Measurements from ENCODE around the gene FBXO28. TPM values are rescaled to one million over a fixed set of nuclear protein-coding genes. Genes with fewer than 3 reads are reported as not detected.
A peak's percentile ranks its signal among the peaks of the same experiment; 100 is the strongest.

The FBXO28 gene
- total RNA-seq, 1 experiment from 2014 or later = 64.1 TPM

GRCh38 chr1:224095339-224095738, 18.6 kb upstream of the FBXO28 start:
- no peak for DNase-seq (ENCODE audit: extremely low read depth, low read depth)

- DNase-seq (ENCODE audit: extremely low read depth, low read depth) = no peak
Observed at GRCh38 chr1:224095867-224096266, 18.0 kb upstream of the FBXO28 start.

DNA sequence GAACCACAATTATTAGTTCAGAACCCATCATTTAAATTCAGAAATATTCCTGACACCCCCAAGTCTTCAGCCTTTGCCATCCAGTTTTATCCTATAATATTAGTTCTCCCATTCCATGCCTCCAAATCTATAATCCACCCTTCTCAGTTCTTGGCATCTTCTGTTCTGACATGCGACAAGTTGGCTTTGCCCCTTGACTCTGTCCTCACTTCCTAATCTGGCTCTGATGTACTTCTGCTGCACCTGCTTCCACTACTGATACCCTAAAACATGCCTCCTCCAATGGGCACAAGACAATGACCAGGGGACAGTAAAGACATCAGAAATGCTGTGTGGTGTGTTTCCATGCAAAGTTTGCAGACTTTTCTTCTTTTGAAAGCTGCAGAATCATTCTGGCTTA, 17.1 kb upstream of the FBXO28 start:
- DNase-seq (ENCODE audit: extremely low read depth, low read depth) = no peak

DNA sequence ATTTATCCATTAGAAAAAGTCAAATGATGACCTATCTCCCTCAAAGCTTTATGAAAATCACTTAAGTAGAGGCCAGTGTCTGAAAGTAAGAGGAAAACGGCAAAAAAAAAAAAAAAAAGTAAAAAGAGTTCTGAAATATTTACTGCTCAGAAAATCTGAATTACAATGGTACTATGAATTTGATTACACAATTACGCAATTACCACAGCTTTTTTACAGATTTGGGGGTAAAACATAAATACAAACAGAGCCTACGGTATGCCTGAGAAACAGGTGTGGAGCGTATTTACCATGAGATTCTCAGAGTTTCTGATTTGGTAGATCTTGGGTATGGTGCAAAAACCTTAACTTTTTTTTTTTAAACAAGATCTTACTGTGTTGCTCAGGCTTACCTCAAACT, 15.9 kb upstream of the FBXO28 start:
- DNase-seq (ENCODE audit: extremely low read depth, low read depth) = no peak

DNA sequence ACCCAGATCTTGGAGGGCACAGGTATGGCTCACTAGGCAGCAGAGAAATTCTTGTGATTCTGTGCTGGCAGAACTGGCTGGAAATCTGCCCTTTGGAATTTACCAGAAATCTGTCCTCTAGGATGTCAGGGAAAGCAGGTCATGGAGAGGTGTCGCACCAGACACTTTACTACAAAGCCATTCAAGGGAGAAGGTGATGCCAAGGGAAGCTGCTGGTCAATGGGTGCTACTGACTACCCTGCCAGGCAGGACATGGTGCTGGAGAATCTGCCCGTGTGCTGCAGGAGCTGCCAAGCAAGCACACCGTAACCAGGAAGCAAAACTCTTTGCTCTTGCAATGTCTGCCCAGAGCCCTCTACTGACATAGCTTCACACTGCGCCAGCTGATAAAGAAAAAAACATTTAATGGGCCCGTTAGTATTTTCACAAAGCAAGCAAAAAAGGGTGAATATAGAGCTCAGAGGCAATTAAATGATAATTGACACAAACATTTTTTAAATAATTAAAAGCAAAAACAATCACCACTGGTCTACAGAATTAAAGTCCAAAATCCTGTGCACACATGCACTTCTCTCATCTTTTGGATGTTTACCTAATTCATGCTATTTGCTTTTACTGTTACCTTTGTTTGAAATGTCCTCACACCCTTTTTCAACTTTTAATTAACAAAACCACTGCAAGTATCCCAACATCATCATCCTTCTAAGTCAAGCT, 7.2 kb upstream of the FBXO28 start:
- peak; percentile 38 for DNase-seq (ENCODE audit: extremely low read depth, low read depth)

DNA sequence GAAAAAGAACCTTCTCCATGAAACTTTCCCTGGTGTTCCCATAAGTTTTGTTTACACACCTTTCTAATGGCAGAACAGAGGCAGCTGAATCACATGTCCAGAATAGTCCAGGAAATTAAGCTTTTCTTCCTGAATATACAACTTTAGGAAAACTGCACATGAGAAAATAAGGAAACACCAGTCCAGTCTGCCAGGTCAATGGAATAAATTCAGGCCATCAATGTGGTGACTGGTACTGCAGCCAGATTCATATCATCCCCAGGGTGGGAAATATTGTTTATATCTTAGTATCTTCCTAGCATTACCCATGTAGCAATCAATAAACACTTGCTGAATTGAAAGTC, 6.7 kb upstream of the FBXO28 start:
- DNase-seq (ENCODE audit: extremely low read depth, low read depth) = no peak

DNA sequence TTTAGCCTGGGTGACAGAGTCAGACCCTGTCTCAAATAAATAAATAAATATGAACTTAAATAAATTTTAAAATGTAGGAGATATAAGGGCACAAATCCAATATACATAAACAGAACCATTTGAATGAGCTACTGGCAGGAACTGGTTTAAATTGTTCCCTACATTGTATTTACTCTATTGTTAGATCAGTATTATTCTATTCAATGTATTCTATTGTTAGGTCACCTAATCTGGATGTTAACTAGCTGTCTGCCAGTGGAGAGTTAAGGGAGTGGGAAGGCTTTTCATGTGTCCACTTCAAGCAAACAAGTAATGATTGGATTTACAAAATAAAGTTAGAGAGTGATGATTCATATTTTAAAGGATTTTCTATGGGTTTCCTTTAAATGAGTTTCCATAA, 4.9 kb upstream of the FBXO28 start:
- no peak for DNase-seq (ENCODE audit: extremely low read depth, low read depth)

DNA sequence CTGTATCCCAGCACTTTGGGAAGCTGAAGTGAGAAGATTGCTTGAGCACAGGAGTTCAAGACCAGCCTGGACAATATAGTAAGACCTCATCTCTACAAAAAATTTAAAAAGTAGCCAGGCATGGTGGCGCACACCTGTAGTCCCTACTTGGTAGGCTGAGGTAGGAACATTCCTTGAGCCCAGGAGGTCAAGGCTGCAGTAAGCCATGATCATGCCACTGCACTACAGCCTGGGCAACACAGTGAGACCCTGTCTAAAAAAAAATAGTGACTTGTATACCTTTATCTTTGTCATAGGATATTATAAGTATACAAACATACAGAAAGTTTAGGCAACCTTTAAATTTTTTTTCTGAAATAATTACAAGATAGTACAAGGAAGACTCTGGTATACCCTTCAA, 3.9 kb upstream of the FBXO28 start:
- DNase-seq (ENCODE audit: extremely low read depth, low read depth) = no peak

DNA sequence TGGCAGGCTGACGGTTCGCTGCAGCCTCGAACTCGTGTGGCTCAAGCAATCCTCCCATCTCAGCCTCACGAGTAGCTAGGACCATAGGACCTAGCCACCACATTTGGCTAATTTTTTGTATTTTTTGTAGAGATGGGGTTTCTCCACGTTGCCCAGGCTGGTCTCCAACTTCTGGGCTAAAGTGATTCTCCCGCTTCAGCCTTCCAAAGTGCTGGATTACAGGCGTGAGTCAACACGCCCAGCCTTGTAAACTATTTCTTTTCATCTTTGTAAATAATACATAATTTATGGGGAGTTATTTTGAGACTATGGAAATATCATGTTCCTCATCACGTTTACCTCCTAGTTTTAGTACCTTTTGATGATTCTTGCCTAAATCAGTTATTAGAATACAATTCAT, 906 bp upstream of the FBXO28 start:
- no peak for DNase-seq (ENCODE audit: extremely low read depth, low read depth)

DNA sequence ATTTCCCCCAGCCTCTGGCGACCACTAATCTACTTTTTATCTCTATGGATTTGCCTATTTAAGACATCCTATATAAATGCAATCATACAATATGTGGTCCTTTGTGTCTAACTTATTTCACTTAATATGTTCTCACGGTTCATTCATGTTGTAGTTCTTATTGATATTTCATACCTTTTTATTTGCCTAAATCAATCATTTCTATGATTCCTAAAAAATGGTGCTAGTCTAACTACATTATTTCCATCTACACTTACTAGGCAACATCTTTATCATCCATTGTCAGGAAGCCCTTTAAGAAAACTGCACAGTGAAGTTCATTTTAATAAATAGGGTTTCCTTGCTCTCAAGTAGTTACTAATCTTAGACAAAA, 380 bp upstream of the FBXO28 start:
- DNase-seq (ENCODE audit: extremely low read depth, low read depth) = no peak

DNA sequence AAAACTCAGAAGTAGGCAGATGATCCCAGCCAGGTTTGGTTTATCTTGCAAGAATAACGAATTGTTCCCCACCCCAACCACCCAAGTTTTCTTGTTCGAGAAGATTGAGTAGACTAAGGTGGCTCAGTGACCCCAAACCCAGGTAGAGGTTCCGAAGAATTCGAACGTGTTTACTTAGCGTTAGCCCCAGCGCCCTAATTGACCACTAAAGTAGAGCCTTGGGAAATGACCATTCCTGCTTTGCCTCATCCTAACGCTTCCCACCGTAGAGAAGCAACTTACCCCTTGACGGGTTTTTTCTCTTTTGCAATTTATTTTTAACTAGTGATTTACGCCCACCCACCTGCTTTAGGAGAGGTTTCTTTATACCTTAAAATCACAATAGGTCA, 870 bp downstream of the FBXO28 start:
- DNase-seq (ENCODE audit: extremely low read depth, low read depth) = no peak

GRCh38 chr1:224116131-224116530, 2.2 kb downstream of the FBXO28 start:
- peak; percentile 56 for DNase-seq (ENCODE audit: extremely low read depth, low read depth)

GRCh38 chr1:224118688-224119087, 4.8 kb downstream of the FBXO28 start:
- DNase-seq (ENCODE audit: extremely low read depth, low read depth) = no peak

- no peak for DNase-seq (ENCODE audit: extremely low read depth, low read depth)
Observed at GRCh38 chr1:224123136-224123535, 9.2 kb downstream of the FBXO28 start.

DNA sequence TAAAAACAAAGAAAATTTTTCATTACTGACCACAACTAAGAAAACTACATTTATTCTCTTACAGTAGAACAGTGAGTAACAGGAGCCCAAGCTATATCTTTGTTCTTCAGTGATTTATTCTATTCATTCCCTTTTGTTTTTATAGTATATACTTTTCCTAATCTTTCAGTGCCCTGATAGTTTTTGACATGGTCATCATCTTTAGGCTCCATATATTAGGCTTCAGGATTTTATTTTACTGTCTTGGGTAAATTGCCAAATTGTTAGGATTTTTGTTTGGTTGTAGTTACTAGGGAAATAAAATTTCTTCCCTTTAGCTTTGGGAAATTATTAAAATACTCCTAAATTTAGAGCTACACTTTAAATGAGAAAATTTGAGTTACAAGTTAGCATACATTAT, 10.3 kb downstream of the FBXO28 start:
- DNase-seq (ENCODE audit: extremely low read depth, low read depth) = no peak

- no peak for DNase-seq (ENCODE audit: extremely low read depth, low read depth)
Observed at GRCh38 chr1:224127925-224128819, 14.3 kb downstream of the FBXO28 start.

DNA sequence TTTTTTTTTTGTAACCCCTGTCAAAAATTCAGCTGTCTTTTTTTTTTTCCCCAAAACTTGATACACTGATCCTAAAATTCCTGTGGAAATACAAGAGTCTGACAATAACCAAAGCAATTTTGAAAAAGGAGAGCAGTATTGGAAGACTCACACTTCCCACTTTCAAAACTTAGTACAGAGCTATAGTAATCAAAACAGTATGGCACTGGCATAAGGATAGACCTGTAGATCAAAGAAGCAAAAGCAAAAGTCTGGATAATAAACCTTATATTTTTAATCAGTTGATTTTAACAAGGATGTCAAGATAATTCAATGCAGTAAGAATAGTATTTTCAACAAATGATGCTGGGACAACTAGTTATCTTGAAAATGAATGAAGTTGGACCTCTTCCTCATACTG, 17.3 kb downstream of the FBXO28 start:
- DNase-seq (ENCODE audit: extremely low read depth, low read depth) = no peak

- DNase-seq (ENCODE audit: extremely low read depth, low read depth) = no peak
Observed at GRCh38 chr1:224132901-224133300, 19.0 kb downstream of the FBXO28 start.

- no peak for DNase-seq (ENCODE audit: extremely low read depth, low read depth)
Observed at GRCh38 chr1:224133741-224134299, 19.9 kb downstream of the FBXO28 start.

GRCh38 chr1:224137518-224137917, 23.6 kb downstream of the FBXO28 start:
- no peak for DNase-seq (ENCODE audit: extremely low read depth, low read depth)

- no peak for DNase-seq (ENCODE audit: extremely low read depth, low read depth)
Observed at GRCh38 chr1:224138198-224138597, 24.3 kb downstream of the FBXO28 start.

DNA sequence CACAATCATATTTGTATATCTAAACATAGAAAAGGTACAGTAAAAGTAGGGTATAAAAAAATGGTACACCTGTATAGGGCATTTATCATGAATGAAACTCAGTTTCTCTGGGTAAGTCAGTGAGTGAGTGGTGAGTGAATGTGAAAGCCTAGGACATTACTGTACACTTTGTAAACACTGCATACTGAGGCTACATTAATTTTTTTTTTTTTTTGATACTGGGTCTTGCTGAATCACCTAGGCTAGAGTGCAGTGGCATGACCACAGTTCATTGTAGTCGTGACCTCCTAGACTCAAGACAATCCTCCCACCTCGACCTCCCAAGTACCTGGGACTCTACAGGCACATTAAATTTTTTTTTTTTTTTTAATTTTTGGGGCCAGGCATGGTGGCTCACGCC, 27.8 kb downstream of the FBXO28 start:
- no peak for DNase-seq (ENCODE audit: extremely low read depth, low read depth)
